ENCODE data around the gene SCAF4.

SCAF4 gene

GRCh38 chr21:31720739-31721138, 11.2 kb downstream of the SCAF4 start:
- intact Hi-C loops (cut with DNase I), result no loop called here
- no peak for DNase-seq

GRCh38 chr21:31720330-31720729, 11.6 kb downstream of the SCAF4 start:
- no peak for DNase-seq
- intact Hi-C loops (cut with DNase I), result no loop called here

GRCh38 chr21:31716106-31716505, 15.8 kb downstream of the SCAF4 start:
- intact Hi-C loops (cut with DNase I), result no loop called here
- DNase-seq, result no peak

GRCh38 chr21:31714741-31715365, 17.1 kb downstream of the SCAF4 start:
- no peak for DNase-seq
- intact Hi-C loops (cut with DNase I), result no loop called here

GRCh38 chr21:31713973-31714740, 17.8 kb downstream of the SCAF4 start:
- no peak for DNase-seq
- intact Hi-C loops (cut with DNase I), result no loop called here

GRCh38 chr21:31713115-31713514, 18.8 kb downstream of the SCAF4 start:
- intact Hi-C loops (cut with DNase I), result no loop called here

GRCh38 chr21:31711745-31712285, 20.1 kb downstream of the SCAF4 start:
- DNase-seq, result no peak
- intact Hi-C loops (cut with DNase I), result no loop called here

More at GRCh38 chr21:31713115-31713514, 18.8 kb downstream of the SCAF4 start:
- no peak for DNase-seq

GRCh38 chr21:31711326-31711725, 20.6 kb downstream of the SCAF4 start:
- DNase-seq, result no peak
- intact Hi-C loops (cut with DNase I), result no loop called here

- intact Hi-C loops (cut with DNase I), result no loop called here
- no peak for DNase-seq
Measured at GRCh38 chr21:31710586-31710985, 21.3 kb downstream of the SCAF4 start.

- intact Hi-C loops (cut with DNase I), result no loop called here
- DNase-seq, result no peak
Measured at GRCh38 chr21:31708541-31708940, 23.4 kb downstream of the SCAF4 start.

GRCh38 chr21:31707499-31707898, 24.4 kb downstream of the SCAF4 start:
- intact Hi-C loops (cut with DNase I), result no loop called here
- DNase-seq, result no peak

GRCh38 chr21:31706562-31706961, 25.4 kb downstream of the SCAF4 start:
- DNase-seq, result no peak
- intact Hi-C loops (cut with DNase I), result no loop called here

GRCh38 chr21:31700040-31700439, 31.9 kb downstream of the SCAF4 start:
- intact Hi-C loops (cut with DNase I), result no loop called here
- no peak for DNase-seq

GRCh38 chr21:31698461-31698860, 33.5 kb downstream of the SCAF4 start:
- intact Hi-C loops (cut with DNase I), result no loop called here
- no peak for DNase-seq

- intact Hi-C loops (cut with DNase I), result no loop called here
Measured at GRCh38 chr21:31696424-31696823, 35.5 kb downstream of the SCAF4 start.

GRCh38 chr21:31693222-31693621, 38.7 kb downstream of the SCAF4 start:
- intact Hi-C loops (cut with DNase I), result no loop called here
- no peak for DNase-seq

More at GRCh38 chr21:31696424-31696823, 35.5 kb downstream of the SCAF4 start:
- no peak for DNase-seq

- intact Hi-C loops (cut with DNase I), result no loop called here
- no peak for DNase-seq
Measured at GRCh38 chr21:31688603-31689368, 43.1 kb downstream of the SCAF4 start.

- DNase-seq, result no peak
- intact Hi-C loops (cut with DNase I), result no loop called here
Measured at GRCh38 chr21:31687108-31687507, 44.8 kb downstream of the SCAF4 start.

GRCh38 chr21:31686272-31686915, 45.5 kb downstream of the SCAF4 start:
- intact Hi-C loops (cut with DNase I), result no loop called here
- no peak for DNase-seq
